Urinary bladder (tissue), 4 donors: ENCODE data around the gene STX12. TPM values are rescaled to one million over a fixed set of nuclear protein-coding genes. Genes with fewer than 3 reads are reported as not detected.

Source experiments
- DNase-seq: peaks from one replicate; pipeline ENCODE4 v3.0.0-alpha.2; 2015; ENCODE audit errors: extremely low spot score
- H3K27ac ChIP-seq: one replicate; pipeline ENCODE4 v1.5.1; 2013; ENCODE audit warnings: low read depth, mild to moderate bottlenecking, moderate library complexity
- H3K36me3 ChIP-seq: one replicate; pipeline ENCODE4 v1.6.1; 2013; ENCODE audit warnings: mild to moderate bottlenecking, moderate library complexity; ENCODE audit not compliant: insufficient read depth
- H3K4me1 ChIP-seq: one replicate; pipeline ENCODE4 v1.6.1; 2013; ENCODE audit warnings: mild to moderate bottlenecking, moderate library complexity; ENCODE audit not compliant: insufficient read depth
- H3K4me3 ChIP-seq: one replicate; pipeline ENCODE4 v1.5.1; 2013; ENCODE audit warnings: low read depth, low read length
- WGBS: extraction: QIAGEN DNeasy Blood & Tissue Kit; methylation state at CpG from one replicate; pipeline ENCODE4 v1.1.7; 2013; 5-methylcytosine and 5-hydroxymethylcytosine counted together
- polyA plus RNA-seq: library from polyadenylated mRNA; stranded (reverse); fragments of 200-250 nt; gene quantifications from one replicate; pipeline ENCODE4 v1.2.3, GENCODE V29; 2013
- total RNA-seq: library from RNA; depleted of rRNA; stranded (reverse); fragments of >200 nt; gene quantifications from one replicate; pipeline ENCODE4 v1.2.3, GENCODE V29; 2014
- donor health status: healthy with polysubstance abuse.
- donor health status: healthy.

The STX12 gene
- 81.6 TPM for total RNA-seq
- 38.4 TPM for polyA plus RNA-seq

DNA sequence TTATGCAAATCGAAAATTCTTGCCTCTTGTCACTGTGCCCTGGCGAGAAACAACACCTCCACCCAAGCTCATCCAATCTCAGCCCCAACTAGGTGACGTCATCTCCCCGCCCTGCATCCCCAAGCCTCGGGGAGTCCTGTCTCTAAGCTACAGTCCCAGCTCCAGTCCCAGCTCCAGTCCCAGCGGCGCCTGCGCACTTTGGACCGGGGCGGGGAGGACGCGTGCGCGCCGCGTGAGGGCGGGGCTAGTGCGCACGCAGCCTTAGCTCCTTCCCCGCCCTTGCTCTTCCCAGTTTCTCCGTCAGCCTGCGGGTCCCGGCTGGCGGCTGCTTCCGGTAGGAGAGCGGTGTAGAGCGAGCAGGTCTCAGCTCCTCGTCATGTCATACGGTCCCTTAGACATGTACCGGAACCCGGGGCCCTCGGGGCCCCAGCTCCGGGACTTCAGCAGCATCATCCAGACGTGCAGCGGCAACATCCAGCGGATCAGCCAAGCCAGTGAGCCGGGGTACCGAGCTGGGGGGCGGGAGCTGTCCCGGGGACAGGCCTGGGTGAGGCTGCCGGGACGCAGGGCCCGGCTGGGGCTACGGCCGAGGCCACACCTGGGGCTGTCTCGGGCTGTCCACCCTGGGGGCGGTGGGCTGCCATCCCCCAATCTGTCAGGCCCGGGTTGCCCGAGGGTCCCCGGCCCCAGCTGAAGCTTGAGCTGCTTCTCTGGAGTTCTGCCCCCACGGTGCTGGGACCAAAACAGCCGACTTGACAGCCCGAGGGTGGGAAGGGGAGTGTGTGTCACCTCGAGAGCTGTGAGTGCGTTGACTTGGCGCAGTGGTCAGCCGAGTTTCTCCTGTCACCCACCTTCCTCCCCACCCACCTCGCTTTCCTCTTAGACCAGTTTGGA is at the start of gene STX12:
Gene STX12, plus strand, starts transcription at position 288 of the 894 bp plus-strand sequence. Its CDS starts 89 bp downstream, at position 377.
- Histone ChIP-seq H3K27ac (peak within 1 kb of the TSS; percentile 95), H3K4me1 (no peaks in the 10 kb centered on the region), H3K4me3 (peak within 1 kb of the TSS; percentile 80), H3K36me3 (no peaks in the 10 kb centered on the region)
- peak; percentile 98 for DNase-seq
- under 1% methylated on average over 58 of the region's 58 CpGs for WGBS

DNA sequence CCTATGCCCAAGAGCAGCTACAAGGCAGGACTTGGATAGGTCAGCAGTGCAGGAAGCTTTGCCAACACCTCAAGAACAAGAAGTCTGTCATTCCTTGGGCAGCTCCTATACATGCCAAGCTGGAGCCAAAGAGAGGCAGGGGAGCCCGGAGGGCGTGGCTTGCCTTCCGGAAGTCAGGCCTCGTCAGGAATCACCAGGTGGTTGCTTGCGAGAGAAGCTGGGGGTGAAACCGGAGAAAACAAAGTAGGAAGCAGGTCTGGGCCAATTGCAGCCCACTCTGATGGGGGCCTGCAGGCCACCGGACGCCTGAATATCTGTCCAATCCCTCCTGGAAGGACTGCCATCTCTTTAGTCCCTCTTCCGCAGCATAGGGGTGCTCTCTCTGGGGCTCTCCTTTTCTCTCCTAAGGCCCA is 48.1 kb upstream of the STX12 start:
- H3K4me1 ChIP-seq, result no peaks in the 10 kb centered on the region
- H3K36me3 ChIP-seq, result no peaks in the 10 kb centered on the region
- whole genome bisulfite sequencing, result 67% methylated on average over 9 of the region's 9 CpGs
- peak overlapping the region; percentile 68 for H3K27ac ChIP-seq
- DNase-seq, result no peak
- H3K4me3 ChIP-seq, result peak overlapping the region; percentile 23

GRCh38 chr1:27725374-27726172 is 47.4 kb upstream of the STX12 start, which contains the start of gene FAM76A:
Gene FAM76A (plus strand): TSS chr1:27725961. CDS start chr1:27726081, 120 bp downstream.
- H3K36me3 ChIP-seq, result no peaks in the 10 kb centered on the region
- peak; percentile 98 for DNase-seq
- H3K4me3 ChIP-seq, result peak within 1 kb of the TSS; percentile 94
- H3K4me1 ChIP-seq, result no peaks in the 10 kb centered on the region
- 1% methylated on average over 72 of the region's 72 CpGs for WGBS
- peak within 1 kb of the TSS; percentile 89 for H3K27ac ChIP-seq

DNA sequence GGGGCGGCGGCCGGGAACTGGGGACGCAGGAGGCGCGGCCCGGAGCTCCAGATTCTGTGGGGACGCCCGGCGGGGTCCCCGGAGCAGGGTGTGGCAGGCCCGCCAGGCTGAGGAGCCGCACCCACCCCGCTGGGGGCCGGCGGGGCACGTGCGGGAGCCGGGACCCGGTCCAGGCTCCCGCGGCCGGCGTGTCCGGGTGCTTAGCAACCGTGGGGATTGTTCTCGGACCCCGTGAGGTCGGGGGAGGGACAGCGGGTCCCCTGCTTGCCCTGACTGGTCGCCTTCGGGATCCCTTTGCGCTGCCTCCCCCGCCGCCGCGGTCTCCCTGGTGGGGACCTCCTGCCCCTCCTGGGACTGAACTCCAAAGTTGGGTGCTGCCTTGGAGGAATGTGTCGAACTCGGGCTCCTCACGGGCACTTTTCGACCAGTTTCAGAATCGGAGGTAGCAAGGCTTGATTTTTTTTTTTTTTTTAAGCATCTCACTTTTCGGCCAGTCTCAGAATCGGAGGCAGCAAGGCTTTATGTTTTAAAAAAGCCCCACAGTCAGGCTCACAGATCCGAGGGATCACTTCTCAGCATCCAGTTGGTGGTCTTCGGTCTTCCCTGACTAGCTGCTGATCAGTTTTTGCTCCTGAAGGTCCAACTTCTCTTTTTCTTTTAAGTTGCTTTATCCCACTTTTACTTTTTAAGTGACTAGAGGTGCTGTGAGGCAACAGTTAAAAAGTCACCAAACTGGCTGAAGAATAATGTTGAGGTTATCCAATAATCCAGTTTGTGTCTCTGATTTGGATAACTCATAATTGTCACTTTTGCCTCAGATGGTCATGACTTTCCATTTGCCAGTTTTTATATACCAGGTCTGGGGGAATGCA is 46.6 kb upstream of the STX12 start:
- WGBS, result under 1% methylated on average over 46 of the region's 46 CpGs
- no peak for DNase-seq
- peak overlapping the region; percentile 94 for H3K4me3 ChIP-seq
- no peaks in the 10 kb centered on the region for H3K36me3 ChIP-seq
- H3K27ac ChIP-seq, result peak overlapping the region; percentile 89
- H3K4me1 ChIP-seq, result no peaks in the 10 kb centered on the region

DNA sequence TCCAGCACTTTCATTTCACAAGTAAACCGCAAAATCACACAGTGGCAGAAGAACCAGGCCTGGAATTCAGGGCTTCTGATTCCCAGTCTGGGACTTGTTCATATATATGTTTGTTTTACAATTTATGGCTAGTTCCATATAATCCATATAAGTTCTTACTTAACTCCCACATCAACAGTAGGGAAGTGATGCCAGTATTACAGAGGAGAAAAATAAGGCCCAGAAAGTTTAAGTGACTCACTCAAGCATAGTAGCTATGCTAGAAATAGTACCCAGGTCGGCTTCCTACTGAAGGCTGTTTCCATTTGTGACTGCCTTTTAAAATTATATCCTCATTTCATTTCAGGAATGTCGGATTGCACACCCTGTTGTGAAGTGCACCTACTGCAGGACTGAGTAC is 45.9 kb upstream of the STX12 start:
- Histone ChIP-seq H3K4me1 (no peaks in the 10 kb centered on the region), H3K27ac (no peak overlapping the region), H3K36me3 (no peaks in the 10 kb centered on the region), H3K4me3 (no peak overlapping the region)
- no peak for DNase-seq
- 65% methylated on average over 3 of the region's 3 CpGs for WGBS

GRCh38 chr1:27736252-27736651 is 36.8 kb upstream of the STX12 start:
- H3K4me1 ChIP-seq, result no peaks in the 10 kb centered on the region
- H3K27ac ChIP-seq, result no peak overlapping the region
- 79% methylated on average over 3 of the region's 3 CpGs for WGBS
- H3K4me3 ChIP-seq, result no peak overlapping the region
- DNase-seq, result no peak
- H3K36me3 ChIP-seq, result peaks cover 5% of the 10 kb centered on the region

GRCh38 chr1:27741121-27741520 is 31.9 kb upstream of the STX12 start:
- Histone ChIP-seq H3K4me3 (no peak overlapping the region), H3K36me3 (peaks cover 3% of the 10 kb centered on the region)
- 95% methylated on average over 6 of the region's 6 CpGs for WGBS

GRCh38 chr1:27744556-27744955 is 28.5 kb upstream of the STX12 start:
- H3K36me3 ChIP-seq, result peaks cover 3% of the 10 kb centered on the region

More at GRCh38 chr1:27741121-27741520, 31.9 kb upstream of the STX12 start:
- no peak for DNase-seq
- Histone ChIP-seq H3K27ac (no peak overlapping the region), H3K4me1 (no peaks in the 10 kb centered on the region)

GRCh38 chr1:27745466-27745865 is 27.6 kb upstream of the STX12 start:
- Histone ChIP-seq H3K4me1 (no peaks in the 10 kb centered on the region), H3K27ac (no peak overlapping the region), H3K36me3 (peaks cover 3% of the 10 kb centered on the region), H3K4me3 (no peak overlapping the region)
- 90% methylated on average over 4 of the region's 4 CpGs for WGBS
- DNase-seq, result no peak

More at GRCh38 chr1:27744556-27744955, 28.5 kb upstream of the STX12 start:
- no peak overlapping the region for H3K27ac ChIP-seq
- DNase-seq, result no peak
- H3K4me3 ChIP-seq, result no peak overlapping the region
- WGBS, result 91% methylated on average over 5 of the region's 5 CpGs
- no peaks in the 10 kb centered on the region for H3K4me1 ChIP-seq

GRCh38 chr1:27752360-27752759 is 20.7 kb upstream of the STX12 start:
- peak overlapping the region; percentile 46 for H3K27ac ChIP-seq
- WGBS, result 56% methylated on average over 3 of the region's 3 CpGs
- H3K4me3 ChIP-seq, result no peak overlapping the region
- DNase-seq, result no peak
- peaks cover 2% of the 10 kb centered on the region for H3K36me3 ChIP-seq
- no peaks in the 10 kb centered on the region for H3K4me1 ChIP-seq

- 73% methylated on average over 1 of the region's 1 CpG for WGBS
- H3K27ac ChIP-seq, result no peak overlapping the region
- no peak for DNase-seq
- no peaks in the 10 kb centered on the region for H3K4me1 ChIP-seq
- H3K4me3 ChIP-seq, result no peak overlapping the region
- peaks cover 2% of the 10 kb centered on the region for H3K36me3 ChIP-seq
These were observed 17.7 kb upstream of the STX12 start for GRCh38 chr1:27755286-27755685.

DNA sequence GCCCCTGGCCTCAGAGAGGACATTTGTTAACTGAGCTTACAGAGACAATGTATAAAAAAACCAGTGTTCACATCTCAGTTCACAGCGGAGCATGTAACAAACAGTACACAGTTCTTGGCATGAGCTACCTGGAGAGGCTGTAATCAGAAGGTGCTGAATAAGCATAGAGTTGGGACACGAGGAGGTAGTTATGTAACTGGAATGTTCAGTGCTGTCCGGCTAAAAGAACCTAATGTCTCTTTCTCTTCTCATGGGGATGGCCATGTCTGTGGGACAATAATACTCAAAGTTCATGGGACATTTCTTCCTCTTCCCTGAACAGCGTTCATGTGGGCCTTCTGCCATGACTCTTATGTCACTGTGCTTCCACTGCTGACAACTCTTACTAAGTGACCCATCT is 17.2 kb upstream of the STX12 start:
- Histone ChIP-seq H3K36me3 (peaks cover 2% of the 10 kb centered on the region), H3K4me3 (no peak overlapping the region), H3K4me1 (no peaks in the 10 kb centered on the region), H3K27ac (no peak overlapping the region)
- WGBS, result 81% methylated on average over 4 of the region's 4 CpGs
- DNase-seq, result no peak

- H3K4me3 ChIP-seq, result no peak overlapping the region
- no peaks in the 10 kb centered on the region for H3K4me1 ChIP-seq
- 94% methylated on average over 2 of the region's 2 CpGs for WGBS
- DNase-seq, result no peak
- H3K36me3 ChIP-seq, result no peaks in the 10 kb centered on the region
- no peak overlapping the region for H3K27ac ChIP-seq
These were observed 13.8 kb upstream of the STX12 start for GRCh38 chr1:27759236-27759635.
